Measurements from ENCODE around the gene DMXL1.
"Not testable (repeated sequence)": the region's sequence is repeated elsewhere in the genome, so short reads cannot be mapped to it uniquely, and the experiment has no call there.

The DMXL1 gene

DNA sequence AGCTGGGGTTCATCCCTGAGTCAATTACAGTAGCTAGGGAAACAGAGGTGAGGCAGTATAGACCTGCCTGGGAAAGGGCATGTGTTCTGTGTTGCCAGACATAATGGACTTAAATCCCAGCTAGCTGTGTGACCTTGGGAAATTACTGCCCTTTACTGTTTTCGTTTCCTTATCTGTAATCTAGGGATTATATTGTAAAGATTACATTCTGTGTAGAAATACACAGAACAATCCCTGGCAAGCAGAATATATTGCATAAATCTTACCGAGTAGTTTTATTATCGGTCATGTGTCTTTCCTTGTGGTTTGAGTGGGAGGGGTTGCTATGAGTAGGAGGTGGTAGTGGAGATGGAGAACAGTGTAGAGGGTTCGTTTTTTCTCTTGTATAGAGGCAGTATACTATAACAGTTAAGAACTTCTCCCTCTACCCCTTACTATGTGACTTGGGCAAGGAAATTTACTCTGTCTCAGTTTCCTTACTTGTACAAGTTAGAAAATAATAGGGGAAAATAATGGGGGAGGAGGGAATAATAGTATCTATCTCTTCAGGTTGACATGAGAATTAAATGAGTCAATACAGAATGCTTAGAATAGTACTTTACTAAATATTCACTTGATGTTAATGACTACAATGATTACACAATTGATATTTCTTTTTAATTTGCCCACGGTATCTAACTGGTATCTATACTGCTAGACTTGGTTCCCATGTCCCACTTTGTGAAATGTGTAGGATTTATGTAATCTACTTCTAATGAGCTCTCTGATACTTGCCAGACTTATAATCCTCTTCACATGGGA, 7.1 kb upstream of the DMXL1 start:
- DNase-seq: no peak

DNA sequence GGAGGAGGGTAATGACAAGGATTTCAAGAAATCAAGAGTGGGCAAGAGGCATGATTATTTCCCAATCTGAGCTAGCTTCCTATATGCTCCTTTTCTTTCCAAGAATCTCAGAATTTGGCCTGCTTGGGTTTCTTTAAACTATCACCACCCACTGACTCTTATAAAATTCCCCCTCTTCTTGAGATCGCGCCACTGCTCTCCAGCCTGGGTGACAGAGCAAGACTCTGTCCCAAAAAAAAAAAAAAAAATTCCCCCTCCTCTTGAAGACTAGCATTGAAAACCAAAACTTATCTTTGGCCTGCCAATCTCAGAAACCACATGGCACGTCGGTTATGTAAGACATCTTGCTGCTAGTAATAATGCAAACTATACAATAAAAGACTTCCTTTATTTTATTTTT, 3.4 kb upstream of the DMXL1 start:
- DNase-seq: no peak

DNA sequence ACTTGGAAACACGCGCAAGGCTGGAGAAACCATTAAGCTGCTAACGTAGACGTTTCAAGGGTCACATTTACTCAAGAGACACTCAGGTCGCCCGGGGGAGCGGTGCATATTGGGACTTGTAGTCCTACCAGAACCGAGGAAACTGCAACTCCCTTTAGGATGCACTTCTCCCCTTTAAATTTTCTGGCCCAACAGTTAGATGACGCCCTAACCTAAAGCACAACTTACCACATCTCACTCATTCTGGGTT, 384 bp upstream of the DMXL1 start:
- DNase-seq: peak; percentile 99

DNA sequence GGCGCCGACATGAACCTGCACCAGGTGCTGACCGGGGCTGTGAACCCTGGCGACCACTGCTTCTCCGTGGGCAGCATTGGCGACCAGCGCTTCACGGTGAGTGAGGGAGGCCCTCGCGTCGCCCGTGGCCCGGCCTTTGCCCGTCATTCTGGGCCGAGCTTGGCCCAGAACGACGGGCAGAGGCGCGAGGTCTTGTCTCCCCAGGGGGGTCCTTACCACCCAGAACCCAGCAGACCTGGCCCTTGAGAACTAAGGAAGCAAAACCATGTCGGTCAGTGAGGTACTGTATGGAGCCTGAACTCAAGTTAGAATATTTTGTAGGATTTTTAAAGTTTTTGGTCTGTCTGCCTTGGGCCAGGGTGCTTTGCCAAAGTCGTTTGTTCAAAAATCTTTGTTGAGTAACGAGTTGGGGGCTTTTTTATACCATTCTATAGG, 691 bp downstream of the DMXL1 start:
- no peak for DNase-seq

DNA sequence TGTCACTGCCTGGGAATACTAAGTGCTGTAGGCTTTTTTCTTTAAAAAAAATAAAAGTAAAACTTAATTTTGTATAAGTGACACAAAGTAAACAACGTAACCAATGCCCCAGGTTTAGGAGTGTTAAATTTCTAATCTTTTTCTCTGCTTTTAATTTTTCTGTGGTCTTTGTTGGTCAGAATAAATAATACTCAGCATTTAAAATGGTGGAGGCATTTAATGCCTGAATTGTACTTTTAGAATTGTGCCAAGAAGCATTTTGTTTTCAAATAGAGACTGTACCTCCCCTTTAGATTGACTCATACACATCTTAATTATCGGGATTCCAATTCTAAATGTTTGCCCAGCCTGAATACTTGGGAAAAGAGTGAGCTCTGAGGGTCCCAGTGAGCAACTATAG, 1.6 kb downstream of the DMXL1 start:
- DNase-seq: no peak

DNA sequence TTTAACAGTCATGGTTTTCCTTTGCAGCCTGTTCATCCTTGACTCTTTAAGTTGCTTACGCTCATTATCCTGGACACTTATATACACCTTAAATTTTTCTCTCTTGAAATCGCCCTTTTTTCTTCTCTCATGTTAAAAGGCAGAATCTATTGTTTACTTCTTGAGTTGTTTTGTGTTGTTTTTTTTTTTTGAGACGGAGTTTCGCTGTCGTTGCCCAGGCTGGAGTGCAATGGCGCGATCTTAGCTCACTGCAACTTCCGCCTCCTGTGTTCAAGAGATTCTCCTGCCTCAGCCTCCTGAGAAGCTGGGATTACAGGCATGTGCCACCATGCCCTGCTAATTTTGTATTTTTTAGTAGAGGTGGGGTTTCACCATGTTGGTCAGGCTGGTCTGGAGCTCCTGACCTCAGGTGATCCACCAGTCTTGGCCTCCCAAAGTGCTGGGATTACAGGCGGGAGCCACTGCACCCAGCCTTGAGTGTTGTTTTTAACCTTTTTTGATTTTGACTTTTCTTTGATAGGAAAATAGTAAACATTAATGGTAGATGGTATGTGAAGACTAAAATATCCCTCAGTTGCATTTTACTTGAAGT, 3.0 kb downstream of the DMXL1 start:
- DNase-seq: not testable (repeated sequence)

DNA sequence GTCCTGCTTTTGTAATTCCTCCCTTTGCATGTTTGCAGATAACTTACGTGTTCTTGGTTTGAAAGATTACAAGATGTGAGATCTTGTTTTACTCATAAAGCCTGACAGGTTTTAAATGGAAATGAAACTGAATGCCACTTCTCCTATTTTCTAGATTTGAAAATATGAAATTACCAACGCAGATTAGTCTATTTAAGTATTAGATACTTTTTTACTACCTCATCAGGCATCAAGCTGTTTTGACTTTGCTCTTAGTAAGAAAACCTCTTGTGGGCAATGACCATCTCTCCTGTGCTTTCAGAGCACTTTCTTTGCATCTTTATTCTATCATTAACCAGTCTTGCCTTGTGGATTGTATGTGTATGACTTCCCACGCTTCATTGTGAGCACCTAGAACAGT, 3.5 kb downstream of the DMXL1 start:
- DNase-seq: no peak

DNA sequence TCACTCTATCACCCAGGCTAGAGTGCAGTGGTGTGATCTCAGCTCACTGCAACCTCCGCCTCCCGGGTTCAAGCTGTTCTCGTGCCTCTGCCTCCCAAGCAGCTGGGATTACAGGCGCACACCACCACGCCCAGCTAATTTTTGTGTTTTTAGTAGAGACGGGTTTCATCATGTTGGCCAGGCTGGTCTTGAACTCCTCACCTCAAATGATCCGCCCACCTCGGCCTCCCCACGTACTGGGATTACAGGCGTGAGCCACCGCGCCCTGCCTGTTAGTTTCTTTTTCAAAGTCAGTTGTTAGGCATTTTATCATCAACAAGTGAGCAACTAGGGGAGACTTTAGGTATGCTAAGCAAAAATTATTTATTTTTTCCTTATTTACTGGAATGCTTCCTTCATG, 4.4 kb downstream of the DMXL1 start:
- DNase-seq: not testable (repeated sequence)

DNA sequence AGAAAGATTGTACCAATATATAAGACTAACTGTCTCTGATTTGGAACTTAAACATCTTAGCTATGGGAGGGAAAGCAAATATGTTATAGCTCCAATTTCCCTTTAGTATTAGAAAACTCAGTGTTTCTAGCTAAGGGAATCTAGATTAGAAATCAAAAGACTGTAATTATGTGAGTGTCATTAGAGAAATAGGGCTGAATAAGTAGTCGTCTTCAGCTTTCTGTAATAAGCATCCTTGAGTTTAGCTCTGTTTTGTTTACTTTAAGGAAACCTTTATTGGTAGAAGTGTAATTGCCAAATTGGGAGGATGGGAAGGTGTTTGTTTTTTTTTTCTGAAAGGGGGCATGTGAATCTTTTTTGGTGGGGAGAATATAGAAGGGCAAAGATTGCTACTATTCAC, 5.2 kb downstream of the DMXL1 start:
- no peak for DNase-seq

DNA sequence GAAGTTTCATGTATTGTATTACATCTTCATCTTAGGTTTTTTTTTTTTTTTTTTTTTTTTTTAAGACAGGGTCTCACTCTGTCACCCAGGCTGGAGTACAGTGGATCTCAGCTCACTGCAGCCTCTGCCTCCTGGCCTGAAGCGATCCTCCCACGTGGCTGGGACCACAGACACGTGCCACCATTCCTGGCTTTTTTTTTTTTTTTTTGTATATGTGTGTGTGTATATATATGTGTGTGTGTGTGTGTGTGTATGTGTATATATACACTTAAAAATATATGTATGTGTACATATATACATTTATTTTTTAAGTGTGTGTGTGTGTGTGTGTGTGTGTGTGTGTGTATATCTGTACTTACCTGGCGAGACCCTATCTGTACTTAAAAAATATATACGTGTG, 6.6 kb downstream of the DMXL1 start:
- no peak for DNase-seq

DNA sequence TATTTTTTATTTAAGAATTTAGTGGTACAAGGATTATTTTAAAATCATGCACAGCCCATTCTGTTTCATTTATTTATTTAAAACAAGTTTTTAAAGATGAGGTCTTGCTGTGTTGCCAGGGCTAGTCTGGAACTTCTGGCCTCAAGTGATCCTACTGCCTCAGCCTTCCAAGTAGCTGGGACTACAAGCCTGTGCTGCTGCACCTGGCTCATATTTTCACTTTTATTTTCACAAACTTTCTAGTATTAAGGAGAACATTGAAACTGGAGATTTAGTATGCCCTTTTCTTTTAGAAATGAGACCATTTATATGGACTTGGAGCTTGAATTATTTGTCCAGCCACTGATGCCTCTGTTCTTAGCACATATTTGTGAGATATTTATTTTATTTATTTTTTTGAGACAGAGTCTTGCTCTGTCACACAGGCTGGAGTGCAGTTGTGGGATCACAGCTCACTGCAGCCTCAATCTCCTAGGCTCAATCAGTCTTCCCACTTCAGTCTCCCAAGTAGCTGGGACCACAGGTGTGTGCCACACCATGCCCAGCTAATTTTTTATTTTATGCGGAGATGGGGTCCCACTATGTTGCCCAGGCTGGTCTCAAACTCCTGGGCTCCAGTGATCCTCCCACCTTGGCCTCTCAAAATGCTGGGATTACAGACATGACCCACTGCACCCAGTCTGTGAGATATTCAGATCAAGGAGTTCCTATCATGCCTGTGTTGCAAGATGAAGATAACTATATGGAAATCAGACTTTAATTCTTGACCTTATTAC, 7.4 kb downstream of the DMXL1 start:
- DNase-seq: no peak

DNA sequence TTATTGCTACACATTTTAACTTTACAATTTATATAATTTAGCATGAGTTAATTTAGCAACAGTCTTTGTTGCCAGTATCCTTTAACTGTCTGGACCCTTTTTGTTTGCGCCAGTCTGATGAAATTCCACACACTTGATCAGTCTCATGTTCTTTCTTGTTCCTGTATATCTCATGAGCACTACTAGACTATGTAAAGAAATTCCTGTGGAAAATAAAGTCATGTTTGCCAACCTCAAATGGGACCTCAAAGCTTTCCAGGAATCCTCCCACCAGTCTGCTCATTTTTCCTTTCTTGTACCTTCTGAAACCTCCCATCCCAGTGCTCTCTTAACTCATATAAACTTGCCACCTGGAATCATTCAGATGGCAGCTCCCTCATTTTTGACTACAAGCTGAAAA, 8.0 kb downstream of the DMXL1 start:
- DNase-seq: no peak

DNA sequence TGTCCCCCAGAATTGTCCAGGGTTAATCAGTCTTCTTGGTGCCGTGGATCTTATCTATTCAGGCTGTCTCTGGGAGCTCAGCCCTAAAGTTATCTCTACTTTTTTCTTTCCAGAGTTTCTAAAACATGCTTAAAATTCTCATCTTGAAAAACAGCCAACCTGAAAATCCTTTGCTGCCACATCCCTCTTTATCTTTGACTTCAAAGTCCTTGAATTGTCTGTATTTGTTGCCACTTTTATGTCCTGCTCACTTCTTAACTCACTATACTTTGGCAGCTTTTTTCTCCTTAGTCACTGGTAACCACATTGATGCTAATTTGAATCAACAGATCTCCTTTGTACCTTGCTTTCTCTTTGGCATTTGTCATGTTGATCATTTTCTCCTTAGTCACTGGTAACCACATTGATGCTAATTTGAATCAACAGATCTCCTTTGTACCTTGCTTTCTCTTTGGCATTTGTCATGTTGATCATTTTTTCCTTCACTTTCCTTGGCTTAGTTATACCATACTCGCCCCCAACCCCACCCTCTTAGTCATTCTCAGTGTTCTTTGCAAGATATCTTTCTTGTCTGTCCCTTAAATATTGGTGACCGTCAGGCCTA, 8.5 kb downstream of the DMXL1 start:
- no peak for DNase-seq

DNA sequence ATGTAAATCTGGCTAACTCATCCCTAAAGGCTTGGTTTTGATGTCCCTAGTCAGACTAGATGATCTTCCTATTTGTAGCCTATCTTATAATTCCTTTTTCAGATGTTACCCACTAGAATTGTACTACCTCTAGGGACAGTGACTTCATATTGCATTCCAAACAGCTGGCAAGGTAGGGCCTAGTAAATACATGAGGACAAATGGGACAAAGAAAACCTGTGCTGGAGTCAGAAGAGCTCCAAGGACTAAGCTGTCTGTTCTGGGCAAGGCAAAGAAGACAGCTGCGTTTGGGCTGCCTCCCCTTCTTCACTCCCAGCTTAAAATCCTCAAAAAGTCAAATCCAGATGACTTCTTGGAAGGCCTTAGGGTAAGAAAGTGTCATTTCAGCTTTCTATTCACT, 10.0 kb downstream of the DMXL1 start:
- no peak for DNase-seq

DNA sequence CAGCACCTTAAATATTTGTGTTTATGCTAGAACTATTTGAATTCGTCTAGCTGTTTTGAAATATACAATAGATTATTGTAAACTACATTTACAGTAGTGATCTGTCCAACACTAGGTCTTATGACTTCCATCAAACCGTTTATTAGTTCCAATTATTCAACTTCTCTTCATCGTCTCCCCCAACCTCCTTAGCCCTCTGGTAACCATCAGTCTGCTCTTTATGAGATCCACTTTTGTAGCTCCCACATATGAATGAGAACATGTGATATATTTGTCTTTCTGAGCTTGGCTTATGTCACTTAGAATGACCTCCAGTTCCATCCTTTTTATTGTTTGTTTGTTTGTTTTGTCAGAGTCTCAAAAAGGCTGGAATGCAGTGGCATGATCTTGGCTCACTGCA, 11.8 kb downstream of the DMXL1 start:
- DNase-seq: no peak

DNA sequence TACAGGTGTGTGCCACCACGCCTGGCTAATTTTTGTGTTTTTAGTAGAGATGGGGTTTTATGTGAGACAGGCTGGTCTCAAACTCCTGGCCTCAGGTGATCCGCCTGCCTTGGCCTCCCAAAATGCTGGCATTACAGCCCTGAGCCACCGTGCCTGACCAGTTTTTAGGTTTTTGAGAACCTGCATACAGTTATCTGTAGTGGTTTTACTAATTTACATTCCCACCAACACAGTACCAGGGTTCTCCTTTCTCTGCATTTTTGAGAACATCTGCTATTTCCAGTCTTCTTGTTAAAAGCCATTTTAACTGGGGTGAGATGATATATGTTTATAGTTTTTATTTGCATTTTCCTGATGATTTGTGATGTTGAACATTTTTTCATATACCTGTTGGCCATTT, 12.8 kb downstream of the DMXL1 start:
- DNase-seq: no peak

DNA sequence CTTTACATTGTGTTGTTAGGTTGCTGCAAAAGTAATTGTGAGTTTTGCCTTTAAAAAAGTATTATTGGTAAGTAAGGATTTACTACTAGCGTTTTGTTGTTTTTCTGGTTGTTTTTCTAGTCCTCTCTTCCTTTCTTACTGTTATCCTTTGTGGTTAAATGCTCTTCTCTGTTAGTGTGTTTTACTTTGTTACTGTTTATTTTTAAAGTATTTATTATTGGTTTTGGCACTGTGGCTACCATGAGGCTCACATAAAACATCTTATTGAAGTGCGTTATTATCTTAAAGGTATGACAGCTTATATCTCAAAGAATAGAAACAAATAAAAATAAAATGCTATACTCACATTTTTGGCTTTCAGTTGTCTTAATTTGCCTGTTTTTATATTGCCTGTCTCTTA, 17.6 kb downstream of the DMXL1 start:
- no peak for DNase-seq

DNA sequence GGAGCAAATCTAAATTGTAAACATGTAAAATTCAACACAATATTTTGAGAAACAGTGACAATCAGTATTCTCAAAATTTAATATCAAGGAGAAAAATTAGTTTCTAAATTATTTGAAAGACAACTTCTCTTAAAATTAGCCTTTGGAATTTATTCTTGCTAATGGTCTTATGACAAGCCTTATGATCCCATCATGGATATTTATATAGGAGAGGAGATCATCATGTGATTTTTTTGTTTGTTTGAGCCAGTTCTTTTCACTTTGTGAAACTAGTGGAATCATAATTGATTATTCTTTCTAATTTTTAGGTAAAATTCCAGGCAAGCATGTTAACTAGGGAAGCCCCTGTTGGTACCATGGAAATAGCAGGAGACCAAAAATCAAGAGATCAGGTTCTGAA, 24.7 kb downstream of the DMXL1 start:
- no peak for DNase-seq

DNA sequence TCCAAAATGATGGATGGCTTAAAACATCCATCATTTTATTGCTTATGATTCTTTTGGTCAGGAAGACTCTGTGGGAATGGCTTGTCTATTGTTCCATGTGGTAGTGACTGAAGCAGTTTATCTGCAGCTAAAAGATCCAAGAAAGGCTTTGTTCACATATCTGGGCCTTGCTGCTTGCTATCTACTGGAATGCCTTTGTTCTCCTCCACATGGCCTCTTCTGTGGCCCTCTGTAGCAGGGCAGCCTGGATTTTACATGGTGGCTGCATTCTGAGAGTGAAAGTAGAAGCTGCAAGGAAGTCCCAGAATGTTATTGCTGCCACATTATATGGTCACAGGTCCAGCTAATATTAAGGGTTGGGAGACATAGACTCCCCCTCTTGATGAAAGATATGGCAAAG, 35.1 kb downstream of the DMXL1 start:
- no peak for DNase-seq

DNA sequence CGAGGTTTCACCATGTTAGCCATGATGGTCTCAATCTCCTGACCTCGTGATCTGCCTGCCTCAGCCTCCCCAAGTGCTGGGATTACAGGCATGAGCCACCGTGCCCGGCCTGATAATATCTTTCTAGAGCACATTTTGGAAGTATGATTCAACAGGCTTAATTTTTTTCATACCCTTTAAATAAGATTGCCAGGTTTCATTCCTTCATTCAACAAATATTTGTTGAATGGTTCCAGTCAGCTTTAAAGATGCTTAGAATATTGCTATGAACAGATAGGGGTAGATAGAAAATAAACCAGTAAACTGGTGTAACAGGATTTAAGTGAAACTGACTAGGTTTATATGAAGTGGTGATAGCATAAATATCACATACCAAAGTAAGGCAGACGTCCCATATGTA, 41.3 kb downstream of the DMXL1 start:
- no peak for DNase-seq

DNA sequence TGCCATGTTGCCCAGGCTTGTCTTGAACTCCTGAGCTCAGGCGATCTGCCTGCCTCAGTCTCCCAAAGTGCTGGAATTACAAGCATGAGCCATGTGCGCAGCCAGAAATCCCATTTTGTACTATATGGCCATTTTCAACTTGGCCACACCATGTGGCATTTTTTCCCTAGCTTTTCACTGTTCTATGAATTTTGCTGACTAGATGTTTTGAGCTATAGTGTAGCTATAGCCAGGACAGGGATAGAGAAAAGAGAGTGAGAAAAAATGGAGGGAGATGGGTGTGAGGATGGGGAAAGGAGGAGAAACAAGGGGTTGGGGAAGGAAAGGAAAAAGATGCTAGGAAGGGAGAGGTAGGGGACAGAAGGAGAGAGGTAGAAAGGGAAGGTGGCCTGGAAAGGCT, 46.4 kb downstream of the DMXL1 start:
- no peak for DNase-seq

DNA sequence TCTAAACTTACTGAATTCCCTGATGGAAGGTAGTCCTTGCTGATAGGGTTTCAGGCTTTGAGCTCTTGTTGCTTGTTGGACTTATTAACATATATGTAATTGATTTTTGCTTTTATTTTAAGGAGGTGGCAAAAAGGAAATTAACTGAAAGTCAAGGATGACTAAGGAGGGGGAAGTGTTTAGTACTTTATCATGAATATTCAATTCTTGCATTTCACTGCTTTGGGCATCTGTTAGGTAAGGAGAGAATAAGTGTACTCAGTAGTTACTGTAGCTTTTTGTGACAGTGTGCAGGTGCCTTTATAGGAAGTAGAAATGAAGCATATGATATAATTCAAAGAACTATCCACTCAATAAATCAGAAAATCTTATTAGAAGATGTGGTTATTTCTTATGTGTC, 47.1 kb downstream of the DMXL1 start:
- no peak for DNase-seq

DNA sequence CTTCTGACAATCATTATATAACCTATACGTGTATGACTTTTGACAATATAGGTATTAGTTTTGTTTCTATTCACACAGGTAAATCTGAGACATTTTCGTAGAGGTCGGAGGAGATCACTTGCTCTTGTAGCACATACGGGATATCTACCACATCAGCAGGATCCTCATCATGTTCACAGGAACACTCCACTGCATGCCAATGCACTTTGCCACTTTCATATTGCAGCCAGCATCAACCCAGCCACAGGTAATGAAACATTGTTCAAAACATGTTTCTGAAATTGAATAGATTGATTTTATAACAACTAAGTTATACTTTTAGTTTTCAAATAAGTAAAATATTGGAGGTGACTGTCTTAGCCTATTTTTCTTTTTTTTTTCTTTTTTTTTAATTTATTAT, 50.0 kb downstream of the DMXL1 start:
- DNase-seq: no peak

DNA sequence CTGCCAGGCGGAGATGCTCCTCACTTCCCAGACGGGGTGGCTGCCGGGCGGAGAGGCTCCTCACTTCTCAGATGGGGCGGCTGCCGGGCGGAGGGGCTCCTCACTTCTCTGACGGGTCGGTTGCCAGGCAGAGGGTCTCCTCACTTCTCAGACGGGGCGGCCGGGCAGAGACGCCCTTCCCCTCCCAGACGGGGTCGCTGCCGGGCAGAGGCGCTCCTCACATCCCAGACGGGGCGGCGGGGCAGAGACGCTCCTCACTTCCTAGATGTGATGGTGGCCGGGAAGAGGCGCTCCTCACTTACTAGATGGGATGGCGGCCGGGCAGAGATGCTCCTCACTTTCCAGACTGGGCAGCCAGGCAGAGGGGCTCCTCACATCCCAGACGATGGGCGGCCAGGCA, 51.6 kb downstream of the DMXL1 start:
- DNase-seq: not testable (repeated sequence)

Data from DMS53 (cell line).